Measurements from ENCODE around the gene ANAPC13. TPM values are rescaled to one million over a fixed set of nuclear protein-coding genes. Genes with fewer than 3 reads are reported as not detected.

The ANAPC13 gene, protein sequence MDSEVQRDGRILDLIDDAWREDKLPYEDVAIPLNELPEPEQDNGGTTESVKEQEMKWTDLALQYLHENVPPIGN
- total RNA-seq, result 10 to 100 TPM; 24.9 to 25.3 TPM

- no peaks in the 10 kb centered on the region for H3K27me3 Mint-ChIP-seq (ENCODE audit: low read depth)
- ChIA-PET POLR2A (interaction anchor here (0.6 to 2.2 kb wide), 11 partner anchors 9 to 389 kb away, joined by 3 to 12 read pairs (median 3); partner anchors contain the start of gene RYK), CTCF (interaction anchor here (1.2 to 6.2 kb wide), 3 partner anchors 9 to 178 kb away, joined by 6 to 43 read pairs (median 9); no protein-coding TSS in a partner anchor)
- peaks cover 39% of the 10 kb centered on the region for H3K4me1 Mint-ChIP-seq (ENCODE audit: low read depth)
- ATAC-seq (peak; percentile 89), DNase-seq (peak; percentile 97)
- no peaks in the 10 kb centered on the region for H3K9me3 Mint-ChIP-seq (ENCODE audit: insufficient read depth)
- H3K27ac Mint-ChIP-seq, result peak within 1 kb of the TSS; percentile 96
- peak within 1 kb of the TSS; percentile 86 for H3K4me3 Mint-ChIP-seq
- peaks cover 34% of the 10 kb centered on the region for H3K36me3 Mint-ChIP-seq (ENCODE audit: low read depth)
Observed at GRCh38 chr3:134485718-134486576, at the start of gene ANAPC13, which contains the start of gene CEP63. TSS of gene ANAPC13 (minus strand) at chr3:134485985. CDS start at chr3:134482904, 3,081 bp downstream. TSS of gene CEP63 (plus strand) at chr3:134486057. CDS start at chr3:134495321, 9,264 bp downstream.

GRCh38 chr3:134535186-134535970, 49.6 kb upstream of the ANAPC13 start:
- Mint-ChIP-seq H3K27ac (no peak overlapping the region), H3K4me3 (no peak overlapping the region), H3K36me3 (ENCODE audit: low read depth) (peaks cover 21% of the 10 kb centered on the region), H3K4me1 (ENCODE audit: low read depth) (peaks cover 1% of the 10 kb centered on the region), H3K27me3 (ENCODE audit: low read depth) (no peaks in the 10 kb centered on the region), H3K9me3 (ENCODE audit: insufficient read depth) (no peaks in the 10 kb centered on the region)
- ChIA-PET CTCF (no interaction called here), POLR2A (no interaction called here)
- DNase-seq (no peak), ATAC-seq (no peak)

DNA sequence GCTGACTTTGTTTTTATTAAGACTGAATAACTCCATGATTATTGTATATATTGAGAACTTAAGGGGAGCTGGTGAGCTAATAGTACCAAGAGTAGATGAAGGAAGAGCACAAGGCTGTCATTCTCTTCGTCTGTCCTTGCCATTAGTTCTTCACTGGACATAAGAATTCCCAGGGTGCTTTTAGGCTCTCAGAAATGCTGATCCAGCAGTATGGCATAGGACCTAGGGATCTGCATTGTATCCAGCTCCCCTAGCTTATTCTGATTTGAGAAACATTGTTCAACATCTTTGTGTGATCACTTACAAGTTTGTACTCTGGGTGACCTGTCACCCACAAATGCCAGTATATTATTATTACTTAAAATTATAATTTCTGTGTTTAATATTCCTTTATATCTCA, 47.7 kb upstream of the ANAPC13 start:
- no peak overlapping the region for H3K4me3 Mint-ChIP-seq
- no peaks in the 10 kb centered on the region for H3K27me3 Mint-ChIP-seq (ENCODE audit: low read depth)
- DNase-seq (no peak), ATAC-seq (no peak)
- ChIA-PET POLR2A (no interaction called here), CTCF (interaction anchor here (0.9 to 1.6 kb wide), 4 partner anchors 10 to 42 kb away, joined by 3 to 4 read pairs (median 4); no protein-coding TSS in a partner anchor)
- H3K36me3 Mint-ChIP-seq (ENCODE audit: low read depth), result peaks cover 23% of the 10 kb centered on the region
- peaks cover 1% of the 10 kb centered on the region for H3K4me1 Mint-ChIP-seq (ENCODE audit: low read depth)
- H3K9me3 Mint-ChIP-seq (ENCODE audit: insufficient read depth), result no peaks in the 10 kb centered on the region
- H3K27ac Mint-ChIP-seq, result no peak overlapping the region

GRCh38 chr3:134527538-134528186, 41.9 kb upstream of the ANAPC13 start:
- ChIA-PET POLR2A (no interaction called here), CTCF (no interaction called here)
- DNase-seq, result no peak
- Mint-ChIP-seq H3K4me1 (ENCODE audit: low read depth) (no peaks in the 10 kb centered on the region), H3K36me3 (ENCODE audit: low read depth) (peaks cover 42% of the 10 kb centered on the region), H3K4me3 (no peak overlapping the region), H3K27ac (no peak overlapping the region), H3K27me3 (ENCODE audit: low read depth) (no peaks in the 10 kb centered on the region), H3K9me3 (ENCODE audit: insufficient read depth) (peaks cover 34% of the 10 kb centered on the region)
- no peak for ATAC-seq

DNA sequence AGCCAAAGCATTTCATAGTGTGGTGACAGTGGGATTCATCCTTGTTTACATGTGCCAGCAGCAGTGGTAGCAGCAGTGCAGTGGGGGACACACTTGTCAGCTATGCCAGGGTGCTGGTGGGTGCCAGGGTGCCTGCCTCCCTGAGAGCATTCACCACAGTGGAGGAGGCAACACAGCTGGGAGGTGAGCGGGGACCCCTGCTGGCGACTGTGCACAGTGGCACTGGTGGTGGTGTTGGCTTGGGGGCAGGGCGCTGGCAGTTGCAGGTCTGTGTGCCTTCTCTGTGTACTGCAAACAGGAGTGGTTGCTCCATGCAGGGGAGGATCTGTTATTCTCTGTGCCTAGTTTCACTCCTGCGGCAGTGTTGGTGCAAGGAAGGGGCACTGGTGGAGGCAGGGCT, 41.3 kb upstream of the ANAPC13 start:
- ATAC-seq (no peak), DNase-seq (no peak)
- ChIA-PET POLR2A (no interaction called here), CTCF (no interaction called here)
- Mint-ChIP-seq H3K4me3 (no peak overlapping the region), H3K4me1 (ENCODE audit: low read depth) (no peaks in the 10 kb centered on the region), H3K36me3 (ENCODE audit: low read depth) (peaks cover 46% of the 10 kb centered on the region), H3K9me3 (ENCODE audit: insufficient read depth) (peaks cover 37% of the 10 kb centered on the region), H3K27me3 (ENCODE audit: low read depth) (no peaks in the 10 kb centered on the region), H3K27ac (no peak overlapping the region)

DNA sequence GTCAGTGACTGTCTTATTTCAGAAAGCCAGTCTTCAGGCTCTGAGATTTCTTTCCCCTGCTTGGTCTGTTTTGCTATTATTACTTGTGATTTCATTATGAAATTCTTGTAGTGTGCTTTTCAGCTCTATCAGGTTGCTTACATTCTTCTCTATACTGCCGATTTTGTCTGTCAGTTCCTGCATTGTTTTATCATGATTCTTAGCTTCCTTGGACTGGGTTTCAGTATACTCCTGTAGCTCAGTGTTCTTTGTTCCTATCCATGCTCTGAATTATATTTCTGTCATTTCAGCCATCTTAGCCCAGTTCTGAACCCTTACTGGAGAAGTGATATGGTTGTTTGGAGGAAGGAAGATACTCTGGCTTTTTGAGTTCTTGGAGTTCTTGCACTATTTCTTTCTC, 40.5 kb upstream of the ANAPC13 start:
- H3K4me3 Mint-ChIP-seq, result no peak overlapping the region
- H3K36me3 Mint-ChIP-seq (ENCODE audit: low read depth), result peaks cover 50% of the 10 kb centered on the region
- ATAC-seq, result no peak
- no peaks in the 10 kb centered on the region for H3K4me1 Mint-ChIP-seq (ENCODE audit: low read depth)
- no peaks in the 10 kb centered on the region for H3K27me3 Mint-ChIP-seq (ENCODE audit: low read depth)
- DNase-seq, result no peak
- H3K9me3 Mint-ChIP-seq (ENCODE audit: insufficient read depth), result peaks cover 42% of the 10 kb centered on the region
- ChIA-PET CTCF (interaction anchor here (0.9 to 1.2 kb wide), 2 partner anchors 13 to 39 kb away, joined by 3 read pairs; no protein-coding TSS in a partner anchor), POLR2A (no interaction called here)
- H3K27ac Mint-ChIP-seq, result no peak overlapping the region

DNA sequence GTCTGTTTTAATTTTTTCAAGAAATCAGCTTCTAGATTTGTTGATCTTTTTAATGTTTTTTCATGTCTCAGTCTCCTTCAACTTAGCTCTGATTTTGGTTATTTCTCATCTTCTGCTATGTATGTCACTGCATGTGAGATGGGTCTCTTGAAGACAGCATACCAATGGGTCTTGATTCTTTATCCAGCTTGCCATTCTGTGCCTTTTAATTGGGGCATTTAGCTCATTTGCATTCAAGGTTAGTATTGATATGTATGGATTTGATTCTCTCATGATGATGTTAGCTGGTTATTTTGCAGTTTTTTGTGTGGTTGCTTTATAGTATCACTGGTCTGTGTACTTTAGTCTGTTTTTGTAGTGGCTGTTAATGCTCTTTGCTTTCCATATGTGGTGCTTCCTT, 39.5 kb upstream of the ANAPC13 start:
- CTCF ChIA-PET, result interaction anchor here (1.2 to 1.4 kb wide), 2 partner anchors 38 to 52 kb away, joined by 3 read pairs; no protein-coding TSS in a partner anchor
- no peak for DNase-seq
- Mint-ChIP-seq H3K36me3 (ENCODE audit: low read depth) (peaks cover 54% of the 10 kb centered on the region), H3K4me3 (no peak overlapping the region), H3K27me3 (ENCODE audit: low read depth) (no peaks in the 10 kb centered on the region), H3K27ac (no peak overlapping the region), H3K4me1 (ENCODE audit: low read depth) (no peaks in the 10 kb centered on the region), H3K9me3 (ENCODE audit: insufficient read depth) (peaks cover 45% of the 10 kb centered on the region)
- no peak for ATAC-seq
- POLR2A ChIA-PET, result no interaction called here

GRCh38 chr3:134522541-134522940, 36.8 kb upstream of the ANAPC13 start:
- POLR2A ChIA-PET, result no interaction called here
- peaks cover 3% of the 10 kb centered on the region for H3K4me1 Mint-ChIP-seq (ENCODE audit: low read depth)
- DNase-seq (no peak), ATAC-seq (no peak)
- peaks cover 56% of the 10 kb centered on the region for H3K36me3 Mint-ChIP-seq (ENCODE audit: low read depth)
- no peak overlapping the region for H3K27ac Mint-ChIP-seq
- H3K4me3 Mint-ChIP-seq, result no peak overlapping the region
- H3K27me3 Mint-ChIP-seq (ENCODE audit: low read depth), result no peaks in the 10 kb centered on the region
- CTCF ChIA-PET, result no interaction called here
- H3K9me3 Mint-ChIP-seq (ENCODE audit: insufficient read depth), result peaks cover 46% of the 10 kb centered on the region

- DNase-seq, result no peak
- H3K4me1 Mint-ChIP-seq (ENCODE audit: low read depth), result peaks cover 6% of the 10 kb centered on the region
- H3K4me3 Mint-ChIP-seq, result no peak overlapping the region
- CTCF ChIA-PET, result no interaction called here
- H3K27me3 Mint-ChIP-seq (ENCODE audit: low read depth), result no peaks in the 10 kb centered on the region
- ATAC-seq, result no peak
- no peak overlapping the region for H3K27ac Mint-ChIP-seq
- POLR2A ChIA-PET, result no interaction called here
- peaks cover 22% of the 10 kb centered on the region for H3K9me3 Mint-ChIP-seq (ENCODE audit: insufficient read depth)
- H3K36me3 Mint-ChIP-seq (ENCODE audit: low read depth), result peaks cover 42% of the 10 kb centered on the region
Observed at GRCh38 chr3:134517791-134518190, 32.0 kb upstream of the ANAPC13 start.

DNA sequence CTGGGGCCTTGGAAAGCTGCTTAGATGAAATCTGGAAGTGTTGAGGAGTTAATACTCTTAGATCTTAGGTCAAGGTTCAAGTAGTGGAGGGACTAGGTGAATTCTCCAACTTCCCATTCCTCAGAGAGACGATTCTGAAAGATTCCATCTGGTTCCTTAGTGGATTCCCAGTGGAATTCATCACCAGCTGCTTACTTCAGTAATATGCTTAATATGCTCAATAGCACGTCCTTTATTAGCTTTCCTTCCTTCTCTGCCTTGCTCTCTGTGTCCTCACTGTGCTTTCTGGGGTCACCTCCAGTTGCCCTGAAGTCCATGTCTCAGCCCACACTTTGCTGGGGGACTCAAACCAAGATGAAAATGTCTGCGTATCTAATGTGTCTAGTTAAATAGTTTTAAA, 31.1 kb upstream of the ANAPC13 start:
- H3K4me3 Mint-ChIP-seq, result no peak overlapping the region
- peaks cover 38% of the 10 kb centered on the region for H3K36me3 Mint-ChIP-seq (ENCODE audit: low read depth)
- H3K9me3 Mint-ChIP-seq (ENCODE audit: insufficient read depth), result peaks cover 15% of the 10 kb centered on the region
- H3K27me3 Mint-ChIP-seq (ENCODE audit: low read depth), result no peaks in the 10 kb centered on the region
- POLR2A ChIA-PET, result no interaction called here
- CTCF ChIA-PET, result no interaction called here
- DNase-seq (no peak), ATAC-seq (no peak)
- H3K4me1 Mint-ChIP-seq (ENCODE audit: low read depth), result peaks cover 6% of the 10 kb centered on the region
- no peak overlapping the region for H3K27ac Mint-ChIP-seq

DNA sequence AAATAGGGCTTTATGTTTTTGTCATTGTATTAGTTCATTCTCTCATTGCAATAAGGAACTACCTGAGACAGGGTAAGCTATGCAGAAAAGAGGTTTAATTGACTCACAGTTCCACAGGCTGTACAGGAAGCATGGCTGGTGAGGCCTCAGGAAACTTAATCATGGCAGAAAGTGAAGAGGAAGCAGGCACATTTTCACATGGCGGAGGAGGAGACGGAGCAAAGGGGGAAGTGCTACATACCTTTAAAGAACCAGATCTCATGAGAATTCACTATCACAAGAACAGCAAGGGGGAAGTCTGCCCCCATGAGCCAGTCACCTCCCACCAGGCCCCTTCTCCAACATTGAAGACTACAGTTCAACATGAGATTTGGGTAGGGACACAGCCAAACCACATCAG, 25.7 kb upstream of the ANAPC13 start:
- no peak overlapping the region for H3K4me3 Mint-ChIP-seq
- ATAC-seq (no peak), DNase-seq (no peak)
- H3K9me3 Mint-ChIP-seq (ENCODE audit: insufficient read depth), result peaks cover 12% of the 10 kb centered on the region
- H3K4me1 Mint-ChIP-seq (ENCODE audit: low read depth), result peaks cover 3% of the 10 kb centered on the region
- no peak overlapping the region for H3K27ac Mint-ChIP-seq
- ChIA-PET POLR2A (no interaction called here), CTCF (no interaction called here)
- no peaks in the 10 kb centered on the region for H3K27me3 Mint-ChIP-seq (ENCODE audit: low read depth)
- peaks cover 62% of the 10 kb centered on the region for H3K36me3 Mint-ChIP-seq (ENCODE audit: low read depth)
